IPS-NIHi7 (cell line): Measurements from ENCODE around the gene LRMDA.

Experiments
- DNase-seq: peaks from one replicate; pipeline ENCODE4 v3.0.0; 2012; ENCODE audit warnings: mixed read lengths; ENCODE audit errors: extremely low spot score

Gene LRMDA

GRCh38 chr10:75773813-75774782 is 342.7 kb downstream of the LRMDA start:
- DNase-seq = no peak

GRCh38 chr10:75774783-75775490 is 343.5 kb downstream of the LRMDA start:
- no peak for DNase-seq

GRCh38 chr10:75776738-75777504 is 345.5 kb downstream of the LRMDA start:
- no peak for DNase-seq

- DNase-seq = no peak
These were observed 347.2 kb downstream of the LRMDA start for GRCh38 chr10:75778665-75779064.

- DNase-seq = no peak
These were observed 347.9 kb downstream of the LRMDA start for GRCh38 chr10:75779276-75779675.

GRCh38 chr10:75782463-75783248 is 351.2 kb downstream of the LRMDA start:
- no peak for DNase-seq

- DNase-seq = no peak
These were observed 357.2 kb downstream of the LRMDA start for GRCh38 chr10:75788394-75789205.

GRCh38 chr10:75793848-75794247 is 362.4 kb downstream of the LRMDA start:
- DNase-seq = no peak

- DNase-seq = no peak
These were observed 369.7 kb downstream of the LRMDA start for GRCh38 chr10:75801121-75801520.

GRCh38 chr10:75801661-75802060 is 370.2 kb downstream of the LRMDA start:
- no peak for DNase-seq

GRCh38 chr10:75803121-75803520 is 371.7 kb downstream of the LRMDA start:
- no peak for DNase-seq

- no peak for DNase-seq
These were observed 372.6 kb downstream of the LRMDA start for GRCh38 chr10:75803816-75804552.

- no peak for DNase-seq
These were observed 374.8 kb downstream of the LRMDA start for GRCh38 chr10:75806186-75806585.

- no peak for DNase-seq
These were observed 376.0 kb downstream of the LRMDA start for GRCh38 chr10:75807456-75807855.

GRCh38 chr10:75809003-75809402 is 377.6 kb downstream of the LRMDA start:
- no peak for DNase-seq

GRCh38 chr10:75814014-75814413 is 382.6 kb downstream of the LRMDA start:
- DNase-seq = no peak

GRCh38 chr10:75815066-75815465 is 383.6 kb downstream of the LRMDA start:
- DNase-seq = no peak

- DNase-seq = no peak
These were observed 385.8 kb downstream of the LRMDA start for GRCh38 chr10:75817198-75817597.

GRCh38 chr10:75818552-75818951 is 387.1 kb downstream of the LRMDA start:
- DNase-seq = no peak

- DNase-seq = no peak
These were observed 393.8 kb downstream of the LRMDA start for GRCh38 chr10:75825235-75825634.
